H9 (cell line): Measurements from ENCODE around the gene LPCAT2. TPM values are rescaled to one million over a fixed set of nuclear protein-coding genes. Genes with fewer than 3 reads are reported as not detected.

ENCODE experiments used
- DNase-seq: peaks from one replicate; pipeline ENCODE4 v3.0.0-alpha.2; 2017
- H2AFZ ChIP-seq: one replicate; pipeline ENCODE4 v1.6.1; 2013; ENCODE audit warnings: mild to moderate bottlenecking, low read length, control low read depth, moderate library complexity
- H2AK5ac ChIP-seq: 2 replicates; pipeline ENCODE4 v1.6.1; 2013; ENCODE audit warnings: low read length, control low read depth, mixed read lengths; ENCODE audit not compliant: insufficient read length
- H2BK120ac ChIP-seq: one replicate; pipeline ENCODE4 v1.6.1; 2013; ENCODE audit warnings: low read depth, mild to moderate bottlenecking, low read length, control low read depth, inconsistent platforms; ENCODE audit not compliant: poor library complexity, severe bottlenecking
- H2BK12ac ChIP-seq: 2 replicates; pipeline ENCODE4 v1.6.1; 2013; ENCODE audit warnings: low read length, control low read depth, mixed read lengths, low read depth; ENCODE audit not compliant: insufficient read length
- H2BK15ac ChIP-seq: 2 replicates; pipeline ENCODE4 v1.6.1; 2013; ENCODE audit warnings: low read depth, low read length, control low read depth
- H2BK20ac ChIP-seq: one replicate; pipeline ENCODE4 v1.6.1; 2013; ENCODE audit warnings: low read depth, mild to moderate bottlenecking, low read length, control low read depth, inconsistent platforms; ENCODE audit not compliant: poor library complexity, severe bottlenecking
- H2BK5ac ChIP-seq: 2 replicates; pipeline ENCODE4 v1.6.1; 2013; ENCODE audit warnings: low read length, control low read depth, mixed read lengths; ENCODE audit not compliant: insufficient read length
- H3K14ac ChIP-seq: 2 replicates; pipeline ENCODE4 v1.6.1; 2013; ENCODE audit warnings: low read length, control low read depth; ENCODE audit not compliant: insufficient read depth
- H3K18ac ChIP-seq: 2 replicates; pipeline ENCODE4 v1.6.1; 2013; ENCODE audit warnings: low read depth, mild to moderate bottlenecking, mixed read lengths, low read length, control low read depth; ENCODE audit not compliant: insufficient read length
- H3K23ac ChIP-seq: 2 replicates; pipeline ENCODE4 v1.6.1; 2013; ENCODE audit warnings: low read length, control low read depth, mixed read lengths, low read depth; ENCODE audit not compliant: insufficient read length
- H3K23me2 ChIP-seq: 2 replicates; pipeline ENCODE4 v1.6.1; 2013; ENCODE audit warnings: low read depth, mild to moderate bottlenecking, mixed read lengths, low read length, control low read depth; ENCODE audit not compliant: insufficient read length, poor library complexity, severe bottlenecking
- H3K27ac ChIP-seq: 2 replicates; pipeline ENCODE4 v1.5.1; 2013; ENCODE audit warnings: low read length, control low read depth, mixed read lengths, low read depth; ENCODE audit not compliant: insufficient read length
- H3K27me3 ChIP-seq: 2 replicates; pipeline ENCODE4 v1.6.1; 2013; ENCODE audit warnings: low read length, control low read depth, inconsistent platforms; ENCODE audit not compliant: insufficient read depth
- H3K4ac ChIP-seq: 2 replicates; pipeline ENCODE4 v1.6.1; 2013; ENCODE audit warnings: low read depth, mild to moderate bottlenecking, control low read depth, inconsistent platforms, low read length, moderate library complexity
- H3K4me1 ChIP-seq: 2 replicates; pipeline ENCODE4 v1.6.1; 2013; ENCODE audit warnings: low read length, control low read depth, inconsistent platforms; ENCODE audit not compliant: insufficient read depth
- H3K4me2 ChIP-seq: 2 replicates; pipeline ENCODE4 v1.6.1; 2013; ENCODE audit warnings: low read length, control low read depth, mixed read lengths; ENCODE audit not compliant: insufficient read length, insufficient read depth
- H3K56ac ChIP-seq: 2 replicates; pipeline ENCODE4 v1.6.1; 2013; ENCODE audit warnings: low read depth, mild to moderate bottlenecking, mixed read lengths, low read length, control low read depth; ENCODE audit not compliant: insufficient read length
- H3K79me1 ChIP-seq: 2 replicates; pipeline ENCODE4 v1.6.1; 2013; ENCODE audit warnings: low read depth, mild to moderate bottlenecking, moderate library complexity, low read length, control low read depth, inconsistent platforms; ENCODE audit not compliant: insufficient read depth, poor library complexity, severe bottlenecking
- H3K79me2 ChIP-seq: 2 replicates; pipeline ENCODE4 v1.6.1; 2013; ENCODE audit warnings: low read length, control low read depth, inconsistent platforms; ENCODE audit not compliant: insufficient read depth
- H3K9ac ChIP-seq: 2 replicates; pipeline ENCODE4 v1.6.1; 2013; ENCODE audit warnings: low read length, control low read depth, mixed read lengths; ENCODE audit not compliant: insufficient read length; ENCODE audit errors: extremely low read depth
- H3K9me3 ChIP-seq: one replicate; pipeline ENCODE4 v1.6.1; 2013; ENCODE audit warnings: low read depth, low read length, inconsistent platforms; ENCODE audit not compliant: control insufficient read depth
- H3T11ph ChIP-seq: one replicate; pipeline ENCODE4 v1.6.1; 2013; ENCODE audit warnings: mild to moderate bottlenecking, low read length, control low read depth, inconsistent platforms
- H4K20me1 ChIP-seq: one replicate; pipeline ENCODE4 v1.6.1; 2013; ENCODE audit not compliant: control insufficient read depth, insufficient read length, insufficient read depth
- H4K5ac ChIP-seq: 2 replicates; pipeline ENCODE4 v1.6.1; 2013; ENCODE audit warnings: low read depth, mild to moderate bottlenecking, mixed read lengths, low read length, control low read depth; ENCODE audit not compliant: insufficient read length
- H4K8ac ChIP-seq: replicated peaks from 2 replicates; pipeline ENCODE4 v1.6.1; 2013; ENCODE audit warnings: low read length, control low read depth, mixed read lengths, low read depth; ENCODE audit not compliant: insufficient read length
- H4K91ac ChIP-seq: 2 replicates; pipeline ENCODE4 v1.6.1; 2013; ENCODE audit warnings: low read depth, mild to moderate bottlenecking, moderate library complexity, mixed read lengths, low read length, control low read depth; ENCODE audit not compliant: insufficient read length
- H3K27ac Mint-ChIP-seq, 3 experiments: 2 replicates in 2 of 3; 3 replicates in 1 of 3; pipeline ENCODE4 v1.8.0; 2020 to 2021; ENCODE audit warnings: mixed read lengths in 3 of 3, mild to moderate bottlenecking in 1 of 3, moderate library complexity in 1 of 3
- H3K27me3 Mint-ChIP-seq: 2 replicates; pipeline ENCODE4 v1.8.0; 2021; ENCODE audit warnings: low read depth, mild to moderate bottlenecking, moderate library complexity, mixed read lengths
- H3K36me3 Mint-ChIP-seq, 3 experiments: 2 replicates in 2 of 3; 3 replicates in 1 of 3; pipeline ENCODE4 v1.8.0; 2020 to 2021; ENCODE audit warnings: low read depth in 3 of 3, mixed read lengths in 3 of 3; ENCODE audit not compliant: insufficient read depth in 1 of 3
- H3K4me1 Mint-ChIP-seq, 2 experiments: 2 replicates each; pipeline ENCODE4 v1.8.0; 2020; ENCODE audit warnings: mixed read lengths in 2 of 2
- H3K4me3 Mint-ChIP-seq, 2 experiments: 2 replicates in 1 of 2; 3 replicates in 1 of 2; pipeline ENCODE4 v1.8.0; 2020 to 2021; ENCODE audit warnings: mild to moderate bottlenecking in 2 of 2, mixed read lengths in 2 of 2, moderate library complexity in 1 of 2
- H3K9me3 Mint-ChIP-seq, 2 experiments: 2 replicates in 1 of 2; 3 replicates in 1 of 2; pipeline ENCODE4 v1.8.0; 2020; ENCODE audit warnings: mild to moderate bottlenecking in 2 of 2, mixed read lengths in 2 of 2, moderate library complexity in 1 of 2
- WGBS: extraction: QIAGEN DNeasy Blood & Tissue Kit; methylation state at CpG from one replicate; pipeline ENCODE4 v1.1.7; 2013; ENCODE audit warnings: missing lambda C conversion rate, low lambda C conversion rate, mixed read lengths; ENCODE audit not compliant: insufficient read length; ENCODE audit errors: extremely low coverage; 5-methylcytosine and 5-hydroxymethylcytosine counted together
- total RNA-seq: library from RNA; stranded (reverse); gene quantifications from 2 replicates; pipeline ENCODE4 v1.2.1, GENCODE V29; 2021
- TF ChIP-seq, protein P1 (sequence below): fragments of 200-600 bp; sonication (generic); conservative IDR thresholded peaks from 3 replicates; pipeline ENCODE4 v1.8.0; 2021; ENCODE audit warnings: antibody characterized with exemption, mild to moderate bottlenecking

LPCAT2 gene
- total RNA-seq, 1 experiment from 2014 or later, result 2.8 TPM

DNA sequence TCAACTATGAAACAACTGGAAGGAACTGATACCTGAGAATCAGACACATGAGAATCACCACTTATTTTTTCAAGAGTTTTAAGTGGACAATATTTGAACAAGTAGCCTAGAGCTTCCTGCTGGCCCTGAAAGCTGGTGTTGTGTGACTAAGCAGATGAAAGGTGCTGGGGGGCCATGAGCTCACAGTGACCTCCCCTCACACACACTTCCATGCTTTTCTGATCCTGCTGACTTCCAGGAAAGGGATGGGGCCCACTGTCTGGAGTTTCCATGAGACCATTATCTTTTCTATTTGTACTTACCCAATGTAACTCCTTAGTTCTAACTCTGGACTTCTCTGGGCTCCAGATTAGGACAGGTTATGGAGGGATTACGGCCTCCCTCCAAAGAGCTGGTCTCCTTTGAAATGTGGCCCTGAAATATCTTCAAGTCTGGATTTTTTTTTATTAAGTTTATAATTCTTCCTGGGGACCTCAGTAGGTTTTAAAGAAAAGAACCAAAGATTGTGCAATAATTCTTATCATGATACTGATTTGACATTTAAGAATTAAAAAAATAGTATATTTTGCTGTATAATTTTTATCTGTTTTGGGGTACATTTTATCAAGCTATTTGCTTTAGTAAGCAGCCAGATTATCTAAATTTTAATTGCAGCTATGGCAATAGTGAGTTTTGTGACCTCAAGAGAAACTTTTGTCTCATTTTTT, 62.5 kb downstream of the LPCAT2 start:
- Histone ChIP-seq H3K14ac (no peak overlapping the region), H3T11ph (no peak overlapping the region), H3K4me2 (no peak overlapping the region), H3K9ac (no peak overlapping the region), H2AFZ (no peak overlapping the region), H4K91ac (no peak overlapping the region), H2BK20ac (no peak overlapping the region), H3K23me2 (no peaks in the 10 kb centered on the region), H4K5ac (no peak overlapping the region), H3K4ac (no peak overlapping the region), H2BK5ac (no peak overlapping the region), H3K18ac (no peak overlapping the region), H3K27me3 (no peaks in the 10 kb centered on the region), H3K56ac (no peak overlapping the region), H2BK12ac (no peak overlapping the region), H4K20me1 (no peaks in the 10 kb centered on the region), H2BK120ac (no peak overlapping the region), H3K27ac (no peak overlapping the region), H3K9me3 (no peaks in the 10 kb centered on the region), H3K79me1 (no peaks in the 10 kb centered on the region), H2BK15ac (no peak overlapping the region), H4K8ac (no peak overlapping the region), H3K4me1 (no peaks in the 10 kb centered on the region), H2AK5ac (no peak overlapping the region), H3K79me2 (no peaks in the 10 kb centered on the region), H3K23ac (no peak overlapping the region)
- DNase-seq, result no peak
- Mint-ChIP-seq H3K4me1 (no peaks in the 10 kb centered on the region), H3K27ac (no peak overlapping the region), H3K9me3 (no peaks in the 10 kb centered on the region), H3K36me3 (no peaks in the 10 kb centered on the region), H3K4me3 (no peak overlapping the region), H3K27me3 (no peaks in the 10 kb centered on the region)
- TF ChIP-seq, protein P1, sequence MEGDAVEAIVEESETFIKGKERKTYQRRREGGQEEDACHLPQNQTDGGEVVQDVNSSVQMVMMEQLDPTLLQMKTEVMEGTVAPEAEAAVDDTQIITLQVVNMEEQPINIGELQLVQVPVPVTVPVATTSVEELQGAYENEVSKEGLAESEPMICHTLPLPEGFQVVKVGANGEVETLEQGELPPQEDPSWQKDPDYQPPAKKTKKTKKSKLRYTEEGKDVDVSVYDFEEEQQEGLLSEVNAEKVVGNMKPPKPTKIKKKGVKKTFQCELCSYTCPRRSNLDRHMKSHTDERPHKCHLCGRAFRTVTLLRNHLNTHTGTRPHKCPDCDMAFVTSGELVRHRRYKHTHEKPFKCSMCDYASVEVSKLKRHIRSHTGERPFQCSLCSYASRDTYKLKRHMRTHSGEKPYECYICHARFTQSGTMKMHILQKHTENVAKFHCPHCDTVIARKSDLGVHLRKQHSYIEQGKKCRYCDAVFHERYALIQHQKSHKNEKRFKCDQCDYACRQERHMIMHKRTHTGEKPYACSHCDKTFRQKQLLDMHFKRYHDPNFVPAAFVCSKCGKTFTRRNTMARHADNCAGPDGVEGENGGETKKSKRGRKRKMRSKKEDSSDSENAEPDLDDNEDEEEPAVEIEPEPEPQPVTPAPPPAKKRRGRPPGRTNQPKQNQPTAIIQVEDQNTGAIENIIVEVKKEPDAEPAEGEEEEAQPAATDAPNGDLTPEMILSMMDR, result no peak
- WGBS, result no CpG with 5 or more reads among the region's 1 CpG
